ENCODE results near the gene GRAP2.

- TF ChIP-seq CTCF (IDR thresholded peaks at IDR 0.05) (no peak), POLR2A (IDR thresholded peaks at IDR 0.05) (no peak)
Observed at GRCh38 chr22:39997421-39997820, 96.5 kb downstream of the GRAP2 start.

All from uterus (tissue), 2 donors.